ENCODE data around the gene CHCHD5.

DNA sequence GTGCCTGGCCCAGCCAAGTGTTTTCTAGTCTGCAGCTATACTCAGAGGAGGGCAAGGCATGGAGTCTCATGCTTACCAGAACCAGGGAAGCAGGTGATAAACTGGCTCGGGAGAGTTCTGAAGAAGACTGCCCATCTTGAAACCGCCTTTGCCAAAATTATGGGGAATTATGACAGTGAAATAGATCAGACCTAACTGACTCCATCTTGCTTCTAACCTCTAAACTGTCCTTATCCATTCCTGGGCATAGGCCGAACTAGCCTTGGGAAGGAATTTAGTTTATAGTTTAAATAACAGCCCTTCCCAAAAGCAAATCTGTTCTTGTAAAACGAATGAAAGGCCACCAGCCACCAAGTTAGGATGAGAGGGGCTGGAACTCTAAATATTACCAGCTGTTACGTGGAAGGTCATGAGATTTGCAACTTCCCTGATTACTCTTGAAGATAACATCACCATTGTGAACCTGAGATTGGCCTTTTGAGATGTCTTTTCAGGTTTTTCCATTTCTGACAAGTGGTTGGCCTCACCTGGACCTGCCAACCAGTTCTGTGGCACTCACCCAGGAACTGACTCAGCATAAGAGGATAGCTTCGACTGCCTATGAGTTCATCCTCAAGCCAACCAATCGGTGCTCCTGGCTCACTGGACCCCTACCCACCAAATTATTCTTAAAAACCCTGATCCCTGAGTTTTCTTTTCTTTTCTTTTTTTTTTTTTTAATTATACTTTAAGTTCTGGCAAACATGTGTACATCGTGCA, 23.4 kb downstream of the CHCHD5 start:
- TF ChIP-seq, protein P1, sequence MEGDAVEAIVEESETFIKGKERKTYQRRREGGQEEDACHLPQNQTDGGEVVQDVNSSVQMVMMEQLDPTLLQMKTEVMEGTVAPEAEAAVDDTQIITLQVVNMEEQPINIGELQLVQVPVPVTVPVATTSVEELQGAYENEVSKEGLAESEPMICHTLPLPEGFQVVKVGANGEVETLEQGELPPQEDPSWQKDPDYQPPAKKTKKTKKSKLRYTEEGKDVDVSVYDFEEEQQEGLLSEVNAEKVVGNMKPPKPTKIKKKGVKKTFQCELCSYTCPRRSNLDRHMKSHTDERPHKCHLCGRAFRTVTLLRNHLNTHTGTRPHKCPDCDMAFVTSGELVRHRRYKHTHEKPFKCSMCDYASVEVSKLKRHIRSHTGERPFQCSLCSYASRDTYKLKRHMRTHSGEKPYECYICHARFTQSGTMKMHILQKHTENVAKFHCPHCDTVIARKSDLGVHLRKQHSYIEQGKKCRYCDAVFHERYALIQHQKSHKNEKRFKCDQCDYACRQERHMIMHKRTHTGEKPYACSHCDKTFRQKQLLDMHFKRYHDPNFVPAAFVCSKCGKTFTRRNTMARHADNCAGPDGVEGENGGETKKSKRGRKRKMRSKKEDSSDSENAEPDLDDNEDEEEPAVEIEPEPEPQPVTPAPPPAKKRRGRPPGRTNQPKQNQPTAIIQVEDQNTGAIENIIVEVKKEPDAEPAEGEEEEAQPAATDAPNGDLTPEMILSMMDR (IDR thresholded peaks at IDR 0.05): no peak
- no peak for TF ChIP-seq EZH2phosphoT487 (IDR thresholded peaks at IDR 0.05)
